Measurements from ENCODE around the gene HBG2. TPM values are rescaled to one million over a fixed set of nuclear protein-coding genes. Genes with fewer than 3 reads are reported as not detected.
A peak's percentile ranks its signal among the peaks of the same experiment; 100 is the strongest.

Gene HBG2
- total and polyA plus RNA-seq, 2 of the 8 experiments (the other 6 are each of a cell fraction or from before 2014, with no cell fraction given): 0.23 TPM; not detected in 1

DNA sequence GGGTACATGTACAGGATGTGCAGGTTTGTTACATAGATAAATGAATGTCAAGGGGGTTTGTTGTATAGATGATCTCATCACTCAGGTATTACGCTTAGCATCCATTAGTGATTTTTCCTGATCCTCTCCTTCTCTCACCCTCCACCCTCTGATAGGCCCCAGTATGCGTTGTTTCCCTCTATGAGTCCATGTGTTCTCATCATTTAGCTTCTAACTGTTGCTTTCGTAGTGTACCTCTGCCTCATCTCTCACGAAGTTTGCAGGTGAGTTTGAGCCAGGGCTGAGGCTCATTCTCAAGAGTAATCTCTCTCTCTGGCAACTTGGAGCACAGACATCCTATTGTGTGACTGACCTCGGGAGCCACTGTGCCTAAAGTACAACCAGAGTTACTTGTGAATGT, 19.8 kb upstream of the HBG2 start:
- no peaks in the 10 kb centered on the region for H3K9me3 ChIP-seq (ENCODE audit: insufficient read depth in 2 of 2, low read depth in 1 of 2, low read length in 1 of 2)
- H4K20me1 ChIP-seq (replicated peaks in 1 of 2; ENCODE audit: control insufficient read depth in 1 of 2, insufficient read depth in 2 of 2, low read length in 2 of 2): no peaks in the 10 kb centered on the region
- H3K4me2 ChIP-seq (ENCODE audit: insufficient read depth in 1 of 2, low read depth in 2 of 2, low read length in 2 of 2): no peak overlapping the region
- ChIA-PET POLR2A (ENCODE audit: partially characterized antibody) (no interaction called here), CTCF (ENCODE audit: partially characterized antibody) (interaction anchor here (8.6 kb wide), 1 partner anchor 16 kb away, joined by 48 read pairs; no protein-coding TSS in a partner anchor)
- no peak overlapping the region for H3K9ac ChIP-seq (replicated peaks in 1 of 4; ENCODE audit: extremely low read depth in 1 of 4, low read depth in 3 of 4, low read length in 3 of 4)
- peak overlapping the region; percentile 82; the same call in 1 of the 2 replicates for H2BK12ac ChIP-seq (ENCODE audit: low read depth, low read length)
- TF ChIP-seq HDAC6 (IDR thresholded peaks at IDR 0.05; ENCODE audit: low read depth, low read length) (no peak), SRF (IDR thresholded peaks at IDR 0.05; ENCODE audit: low read depth, low read length) (no peak), CEBPB (IDR thresholded peaks at IDR 0.05; ENCODE audit: low read depth, low read length) (no peak)
- TF ChIP-seq, protein P1, sequence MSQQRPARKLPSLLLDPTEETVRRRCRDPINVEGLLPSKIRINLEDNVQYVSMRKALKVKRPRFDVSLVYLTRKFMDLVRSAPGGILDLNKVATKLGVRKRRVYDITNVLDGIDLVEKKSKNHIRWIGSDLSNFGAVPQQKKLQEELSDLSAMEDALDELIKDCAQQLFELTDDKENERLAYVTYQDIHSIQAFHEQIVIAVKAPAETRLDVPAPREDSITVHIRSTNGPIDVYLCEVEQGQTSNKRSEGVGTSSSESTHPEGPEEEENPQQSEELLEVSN (IDR thresholded peaks at IDR 0.05): no peak
- FAIRE-seq (no peak), DNase-seq (ENCODE audit: low read depth in 1 of 2, low spot score in 2 of 2) (no peak)
- no peak overlapping the region for H3K56ac ChIP-seq (replicated peaks; ENCODE audit: insufficient read length, low read depth, low read length)
- no peak overlapping the region for H2BK20ac ChIP-seq (ENCODE audit: low read length)
- H3K27ac ChIP-seq (ENCODE audit: low read depth, low read length): no peak overlapping the region
- H4K91ac ChIP-seq (replicated peaks; ENCODE audit: insufficient read length, low read length): no peak overlapping the region
- H2AFZ ChIP-seq (ENCODE audit: low read length): 0 out of 2 replicates have a peak overlapping the region, but pooled peaks have one; percentile 63
- H2AK5ac ChIP-seq (ENCODE audit: low read depth, low read length): no peak overlapping the region
- H3K14ac ChIP-seq (ENCODE audit: insufficient read length): no peak overlapping the region
- no peaks in the 10 kb centered on the region; the same call in 1 of the 2 replicates for H3K23me2 ChIP-seq (ENCODE audit: low read depth, low read length)
- no peaks in the 10 kb centered on the region for H3K79me1 ChIP-seq (ENCODE audit: low read depth, low read length)
- H3K18ac ChIP-seq (ENCODE audit: extremely low read depth, low read length): no peak overlapping the region
- H3K23ac ChIP-seq (ENCODE audit: insufficient read length): no peak overlapping the region
- no peak overlapping the region for H2BK5ac ChIP-seq (ENCODE audit: low read depth, low read length)
- peak overlapping the region; percentile 44 for H3K4ac ChIP-seq (replicated peaks; ENCODE audit: insufficient read length, low read depth, low read length)
- no peaks in the 10 kb centered on the region for H3K27me3 ChIP-seq (replicated peaks in 1 of 4; ENCODE audit: control insufficient read depth in 3 of 4, extremely low read depth in 1 of 4, insufficient read depth in 3 of 4, low read length in 3 of 4)
- H4K5ac ChIP-seq (ENCODE audit: insufficient read length, low read depth, low read length): no peak overlapping the region
- no peak overlapping the region for H2BK15ac ChIP-seq (ENCODE audit: low read length)
- no peaks in the 10 kb centered on the region for H3K36me3 ChIP-seq (ENCODE audit: control insufficient read depth in 2 of 4, insufficient read depth in 4 of 4, low read length in 3 of 4)
- H3K4me3 ChIP-seq (ENCODE audit: extremely low read depth in 1 of 4, insufficient read depth in 2 of 4, low read depth in 3 of 4, low read length in 4 of 4): no peak overlapping the region
- H2BK120ac ChIP-seq (replicated peaks; ENCODE audit: low read depth, low read length): no peak overlapping the region
- H3K4me1 ChIP-seq (replicated peaks in 1 of 4; ENCODE audit: control insufficient read depth in 3 of 4, insufficient read depth in 4 of 4, low read length in 3 of 4): no peaks in the 10 kb centered on the region; a peak in 2 of 7 replicates
- WGBS, 2 experiments (ENCODE audit: extremely low coverage in 1 of 2, insufficient coverage in 1 of 2, insufficient read length in 1 of 2, insufficient replicate concordance in 2 of 2, low coverage in 1 of 2, low lambda C conversion rate in 2 of 2, missing lambda C conversion rate in 1 of 2): 85% methylated on average over 5 of the region's 5 CpGs; no CpG with 5 or more reads in 1 of the 2 experiments
- no peak overlapping the region for H4K8ac ChIP-seq (ENCODE audit: extremely low read depth, insufficient read depth, low read length)
- H3K79me2 ChIP-seq (ENCODE audit: control insufficient read depth in 1 of 2, insufficient read depth in 2 of 2, low read length in 2 of 2): no peaks in the 10 kb centered on the region
